AG08395 (cell line): ENCODE measurements around the gene SERGEF.

Experiments used
- DNase-seq: peaks from one replicate; pipeline ENCODE4 v3.0.0; 2012; ENCODE audit warnings: mixed read lengths, low spot score

Gene SERGEF

GRCh38 chr11:17782603-17783337 is 230.1 kb downstream of the SERGEF start:
- DNase-seq, result no peak

GRCh38 chr11:17782145-17782544 is 230.7 kb downstream of the SERGEF start:
- no peak for DNase-seq

DNA sequence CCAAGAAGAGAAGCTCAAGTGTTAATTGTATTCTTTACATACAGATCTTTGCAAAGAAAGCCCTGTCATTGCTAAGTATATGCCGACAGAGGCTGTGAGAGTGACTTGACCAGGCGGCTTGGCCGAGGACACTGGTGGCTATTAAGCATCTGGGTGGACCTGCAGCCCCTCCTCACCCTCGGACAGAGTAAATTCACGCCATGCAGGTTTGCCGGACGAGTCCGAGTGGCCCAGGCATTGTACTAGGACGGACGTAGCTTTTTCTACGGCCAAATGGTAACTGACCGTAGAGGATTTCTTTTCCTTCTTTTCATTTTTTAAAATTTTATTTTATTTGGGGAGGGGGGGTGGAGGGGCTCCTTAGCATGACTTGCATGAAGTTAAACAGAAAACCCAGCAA is 231.2 kb downstream of the SERGEF start:
- no peak for DNase-seq

- no peak for DNase-seq
Measured at GRCh38 chr11:17781221-17781620, 231.6 kb downstream of the SERGEF start.

DNA sequence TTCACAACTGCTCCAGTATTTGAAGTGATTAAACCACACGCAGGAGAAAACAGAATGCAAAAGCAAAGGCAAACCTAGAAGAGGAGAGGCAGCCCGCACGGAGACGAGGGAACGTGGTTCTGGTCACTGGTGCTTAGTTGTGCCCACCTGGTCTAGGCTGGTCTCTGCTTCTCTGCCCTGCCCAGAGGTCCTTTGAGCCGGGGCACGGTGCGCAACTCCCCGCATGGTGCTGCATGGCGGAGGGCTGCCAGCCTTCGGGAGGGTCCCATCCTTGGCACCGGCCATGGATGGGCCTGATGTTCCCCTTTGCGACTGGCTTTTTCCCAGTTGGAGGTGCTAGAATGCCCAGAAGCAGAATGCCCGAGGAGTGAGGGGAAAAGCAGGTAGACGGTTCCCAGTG is 232.2 kb downstream of the SERGEF start:
- DNase-seq, result no peak

DNA sequence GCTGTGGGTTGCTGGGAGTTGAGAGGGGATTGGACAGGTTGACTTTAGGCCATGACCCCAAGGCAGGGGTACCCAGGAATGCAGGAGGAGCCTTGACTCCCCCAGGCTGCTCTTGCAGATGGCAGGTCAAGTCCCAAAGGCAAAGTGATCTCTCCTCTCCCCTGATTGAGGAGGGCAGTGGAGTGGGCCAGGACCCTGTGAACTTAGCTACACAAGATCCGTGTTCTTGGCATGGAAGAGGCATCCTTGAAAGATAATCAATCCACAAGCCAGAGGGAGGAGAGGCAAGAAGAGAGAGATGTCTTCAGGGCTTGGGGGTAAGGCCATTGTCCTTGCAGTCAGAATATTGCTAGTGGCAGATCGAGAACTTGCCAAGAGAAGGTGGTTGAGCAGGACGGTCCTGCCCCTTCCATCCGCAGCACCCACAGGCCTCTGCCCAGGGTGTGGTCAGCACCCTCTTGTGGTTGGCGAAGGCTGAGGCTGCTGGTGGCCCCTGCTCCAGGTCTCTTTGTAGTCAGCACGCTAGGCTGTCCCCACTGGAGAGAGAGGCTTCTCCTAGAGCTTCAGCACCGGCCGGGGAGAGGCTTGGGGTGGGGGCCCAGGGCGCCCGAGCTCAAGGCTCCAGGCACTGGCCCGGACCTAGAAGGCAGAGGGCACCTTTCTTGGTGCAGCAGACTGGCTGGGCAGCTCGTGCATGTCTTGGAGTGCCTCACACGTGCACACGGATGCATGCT is 232.8 kb downstream of the SERGEF start:
- DNase-seq, result no peak

DNA sequence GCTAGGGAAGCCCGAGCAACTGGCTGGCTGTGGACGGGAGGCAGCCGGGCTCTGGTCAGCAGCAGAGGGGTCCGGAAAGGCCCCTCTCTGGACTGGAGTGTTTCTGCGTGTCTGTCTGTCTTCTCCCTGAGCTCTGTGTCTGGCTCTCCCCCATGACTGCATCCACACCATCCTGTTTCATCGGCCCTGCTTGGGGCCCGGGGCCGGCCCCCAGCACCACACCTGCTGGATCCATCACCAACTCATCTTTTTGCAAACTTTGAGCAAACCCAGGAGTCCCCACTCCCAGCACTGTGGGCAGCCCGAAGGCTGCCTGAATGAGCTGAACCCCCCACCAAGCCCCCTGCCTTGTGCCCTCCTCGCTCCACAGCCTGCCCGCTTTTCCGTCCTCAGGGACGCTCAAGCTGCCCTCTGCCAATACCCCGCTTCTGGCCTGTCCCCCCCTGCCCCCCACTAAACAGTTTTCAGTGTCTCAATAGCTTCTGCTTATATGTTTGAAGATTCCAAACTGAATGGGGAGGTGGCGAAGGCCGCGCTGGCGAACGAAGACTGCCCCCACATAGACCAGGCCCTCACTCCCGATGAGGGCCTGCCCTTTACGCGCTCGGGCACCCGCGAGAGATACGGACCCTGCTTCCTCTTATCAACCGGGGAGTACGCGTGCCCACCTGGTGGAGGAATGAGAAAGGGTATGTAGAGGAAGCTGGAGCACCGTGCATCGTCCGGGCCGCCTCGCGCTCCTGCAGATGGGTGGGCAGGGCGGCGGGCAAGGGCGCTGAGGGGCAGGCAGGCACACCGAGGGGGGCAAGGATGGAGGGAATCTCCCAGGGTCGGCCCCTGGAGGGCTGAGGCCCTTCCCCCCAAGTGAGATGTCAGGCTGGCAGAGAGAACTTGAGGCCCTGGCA is 233.6 kb downstream of the SERGEF start:
- no peak for DNase-seq

GRCh38 chr11:17778352-17778751 is 234.5 kb downstream of the SERGEF start:
- no peak for DNase-seq

DNA sequence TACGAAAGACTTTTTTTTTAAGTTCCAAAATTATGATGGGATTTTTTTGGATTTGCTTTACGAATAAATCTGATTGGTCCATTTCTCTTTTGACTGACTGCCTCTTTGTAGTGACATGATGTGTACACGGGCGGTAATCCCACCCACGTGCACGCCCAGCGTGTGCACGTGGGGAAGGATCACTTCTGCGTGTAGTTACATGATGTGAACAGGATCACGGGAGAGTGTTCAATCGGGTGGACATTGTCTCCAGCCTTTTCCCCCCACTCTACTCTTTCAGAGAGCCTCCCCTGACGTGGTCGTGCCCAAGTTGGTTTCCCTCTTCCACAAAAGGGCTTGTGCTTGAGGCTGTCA is 235.1 kb downstream of the SERGEF start:
- no peak for DNase-seq

- no peak for DNase-seq
Measured at GRCh38 chr11:17777086-17777737, 235.6 kb downstream of the SERGEF start.

GRCh38 chr11:17776212-17776875 is 236.5 kb downstream of the SERGEF start:
- no peak for DNase-seq

DNA sequence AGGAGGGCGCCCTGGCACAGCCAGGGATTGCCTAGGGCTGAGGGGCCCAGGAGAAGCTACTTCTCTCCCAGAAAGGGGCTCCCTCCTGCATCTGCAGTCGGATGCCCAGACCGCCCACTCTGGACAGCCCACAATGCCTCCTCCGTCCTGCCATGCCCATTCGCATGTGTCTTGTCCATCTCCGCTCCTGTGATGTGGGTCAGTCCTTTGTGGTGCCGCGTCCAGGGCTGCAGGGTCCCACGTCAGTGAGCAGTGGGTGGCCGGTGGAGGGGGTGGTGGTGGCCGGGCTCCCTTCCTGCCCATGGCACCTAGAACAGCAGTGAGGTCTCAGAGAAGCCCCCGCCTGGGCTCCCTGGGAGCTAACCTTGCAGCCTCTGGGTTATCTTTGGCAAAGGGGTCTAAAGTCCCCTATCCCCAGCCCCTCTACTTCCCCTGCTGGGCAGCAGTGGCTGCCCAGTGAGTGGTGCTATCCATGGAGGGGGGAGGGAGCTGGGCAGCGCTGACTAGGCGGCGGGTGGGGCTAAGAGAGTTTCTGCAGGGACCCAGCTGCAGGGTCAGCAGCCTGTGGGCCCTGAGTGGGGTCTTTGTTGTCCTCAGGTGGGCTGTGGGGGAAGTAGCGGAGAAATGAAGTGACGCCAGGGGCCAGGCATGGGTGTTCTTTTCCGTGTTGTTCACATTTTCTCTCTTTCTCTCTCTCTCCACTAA is 237.2 kb downstream of the SERGEF start:
- DNase-seq, result no peak

- DNase-seq, result no peak
Measured at GRCh38 chr11:17775035-17775348, 237.9 kb downstream of the SERGEF start.

DNA sequence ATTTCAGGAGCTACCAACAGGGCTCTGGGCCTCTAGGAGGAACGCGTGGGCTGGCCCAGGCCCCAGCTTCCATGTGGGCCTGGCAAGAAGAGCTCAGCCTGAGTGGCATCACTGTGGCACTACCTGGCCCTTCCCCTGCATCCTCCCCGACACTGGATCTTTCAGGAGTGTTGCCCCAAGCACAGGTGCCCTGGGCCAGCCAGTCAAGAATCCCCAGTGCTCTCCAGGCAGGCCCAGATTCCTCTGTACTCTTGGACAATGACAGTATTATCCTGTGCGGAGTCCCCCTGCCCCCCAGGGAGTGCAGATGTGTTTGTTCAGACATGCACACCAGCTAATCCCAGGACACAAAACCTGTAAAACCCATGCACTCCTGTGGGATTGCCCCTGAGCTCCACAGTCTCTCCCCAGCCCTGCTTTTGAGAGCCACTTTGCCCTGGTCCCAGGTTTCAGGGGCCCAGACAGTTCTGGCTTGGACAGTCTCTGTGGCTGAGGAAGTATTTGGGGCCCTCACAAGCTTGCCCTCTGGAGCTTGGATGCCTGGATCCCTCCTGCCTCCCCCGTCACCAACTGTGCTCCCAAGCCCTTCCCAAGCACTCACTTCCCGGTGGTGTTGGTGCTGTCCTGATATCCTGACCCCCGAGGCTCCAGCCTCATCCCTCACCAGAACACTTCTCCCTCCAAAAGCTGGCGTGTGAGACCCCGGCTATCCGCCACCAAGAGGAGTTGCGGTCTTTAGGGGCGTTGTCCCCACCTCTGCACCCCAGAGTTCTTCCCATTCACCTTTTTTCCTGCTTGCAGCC is 238.4 kb downstream of the SERGEF start:
- no peak for DNase-seq

DNA sequence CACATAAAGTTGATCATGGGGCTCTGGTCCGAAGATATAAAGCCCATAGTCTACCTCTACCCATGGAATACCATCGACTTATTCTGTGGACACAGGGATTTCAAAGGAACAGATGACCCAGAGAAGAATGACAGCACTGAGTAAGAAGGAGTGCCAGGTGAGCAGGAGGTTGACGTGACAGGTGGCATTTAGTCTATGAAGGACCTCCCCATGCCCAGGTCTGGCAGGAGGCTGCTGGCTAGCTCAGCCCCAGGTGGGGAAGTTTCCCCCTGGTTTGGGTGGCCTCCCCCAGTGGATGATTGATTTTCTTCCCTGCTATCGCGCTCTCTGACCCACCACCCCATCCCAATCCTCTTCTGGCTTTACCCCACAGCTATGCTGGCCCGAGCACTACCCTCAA is 239.2 kb downstream of the SERGEF start:
- DNase-seq, result no peak

- no peak for DNase-seq
Measured at GRCh38 chr11:17772704-17773600, 239.9 kb downstream of the SERGEF start.

- DNase-seq, result no peak
Measured at GRCh38 chr11:17771841-17772401, 240.9 kb downstream of the SERGEF start.

DNA sequence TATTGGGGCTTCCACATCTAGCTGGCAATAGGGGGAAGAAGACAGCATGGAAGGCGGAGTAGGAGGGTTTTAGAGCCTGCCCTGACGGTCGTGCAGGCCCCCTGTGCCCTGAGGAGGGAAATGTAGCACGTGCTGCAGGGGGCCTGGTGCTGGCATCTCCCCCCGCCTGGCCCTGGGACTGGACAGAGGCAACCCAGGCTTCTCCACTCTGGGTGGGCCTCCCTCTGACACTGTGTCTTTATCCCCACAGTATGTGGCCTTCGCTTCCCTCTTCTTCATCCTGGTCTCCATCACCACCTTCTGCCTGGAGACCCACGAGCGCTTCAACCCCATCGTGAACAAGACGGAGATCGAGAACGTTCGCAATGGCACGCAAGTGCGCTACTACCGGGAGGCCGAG is 241.4 kb downstream of the SERGEF start:
- no peak for DNase-seq

DNA sequence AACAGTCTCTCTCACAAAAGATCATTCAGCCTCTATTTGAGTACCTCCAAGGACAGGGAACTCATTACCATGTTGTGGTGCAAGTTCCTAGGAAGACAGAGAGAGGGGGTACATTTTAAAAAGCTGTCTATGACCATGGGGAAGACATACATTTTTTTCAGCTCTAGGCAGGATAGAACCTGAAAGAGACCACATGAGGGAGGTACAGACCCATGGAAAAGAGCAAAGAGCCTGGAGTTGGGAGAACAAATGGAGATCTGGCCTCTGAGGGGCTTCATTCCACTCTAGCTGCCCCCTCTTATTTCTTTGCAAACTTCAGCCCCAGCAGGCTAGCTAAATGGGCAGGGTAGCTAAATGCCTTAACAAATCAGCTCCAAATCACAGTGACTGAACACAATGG is 241.9 kb downstream of the SERGEF start:
- DNase-seq, result no peak
